Activated CD4-positive, alpha-beta memory T cell treated with anti-CD3 and anti-CD28 coated beads, Interleukin-2, amount 10 ng/mL, durations not matched to agents 7 days and 5 days (primary cell): ENCODE results near the gene DOCK9. TPM values are rescaled to one million over a fixed set of nuclear protein-coding genes. Genes with fewer than 3 reads are reported as not detected.

Source experiments
- CTCF ChIA-PET: fragments of 350-600 bp; sonication (Branson Sonifier 250); formaldehyde crosslinking; loops from one replicate; lab custom pipeline; 2021; ENCODE audit warnings: antibody characterized with exemption, inconsistent platforms; lab: Charles Lee
- POLR2A ChIA-PET: fragments of 350-600 bp; sonication (Branson Sonifier 250); formaldehyde crosslinking; loops from one replicate; lab custom pipeline; 2021; ENCODE audit warnings: antibody characterized with exemption; lab: Charles Lee
- DNase-seq: peaks from one replicate; pipeline ENCODE4 v3.0.0-alpha.2; 2020
- H3K27ac Mint-ChIP-seq: one replicate; pipeline ENCODE4 v1.8.0; 2021; ENCODE audit warnings: mild to moderate bottlenecking, mixed read lengths
- H3K27me3 Mint-ChIP-seq: one replicate; pipeline ENCODE4 v1.8.0; 2021; ENCODE audit warnings: mixed read lengths
- H3K36me3 Mint-ChIP-seq: one replicate; pipeline ENCODE4 v1.8.0; 2021; ENCODE audit warnings: low read depth, mixed read lengths
- H3K4me1 Mint-ChIP-seq: one replicate; pipeline ENCODE4 v1.8.0; 2021; ENCODE audit warnings: mixed read lengths
- H3K4me3 Mint-ChIP-seq: one replicate; pipeline ENCODE4 v1.8.0; 2021; ENCODE audit warnings: mild to moderate bottlenecking, mixed read lengths
- H3K9me3 Mint-ChIP-seq: one replicate; pipeline ENCODE4 v1.8.0; 2021; ENCODE audit warnings: mixed read lengths
- total RNA-seq, 2 experiments: library from RNA; stranded (reverse); gene quantifications; one replicate each; pipeline ENCODE4 v1.2.3, GENCODE V29; 2021

The DOCK9 gene
- total RNA-seq, 2 experiments from 2014 or later, result 86.0 to 87.7 TPM

GRCh38 chr13:99005609-99006008 lies 27.7 kb upstream of the DOCK9 start:
- POLR2A ChIA-PET, result interaction anchor here (0.9 kb wide), 1 partner anchor 9 kb away, joined by 3 read pairs; no protein-coding TSS in a partner anchor
- CTCF ChIA-PET, result interaction anchor here (1.3 kb wide), 1 partner anchor 136 kb away, joined by 4 read pairs; no protein-coding TSS in a partner anchor
- H3K36me3 Mint-ChIP-seq, result no peaks in the 10 kb centered on the region
- DNase-seq, result no peak
- H3K9me3 Mint-ChIP-seq, result no peaks in the 10 kb centered on the region
- H3K4me1 Mint-ChIP-seq, result peaks cover 37% of the 10 kb centered on the region
- H3K27ac Mint-ChIP-seq, result no peak overlapping the region
- no peak overlapping the region for H3K4me3 Mint-ChIP-seq
- no peaks in the 10 kb centered on the region for H3K27me3 Mint-ChIP-seq

GRCh38 chr13:99004978-99005377 lies 27.1 kb upstream of the DOCK9 start:
- Mint-ChIP-seq H3K4me3 (no peak overlapping the region), H3K27me3 (no peaks in the 10 kb centered on the region), H3K4me1 (peaks cover 44% of the 10 kb centered on the region), H3K9me3 (no peaks in the 10 kb centered on the region), H3K27ac (no peak overlapping the region), H3K36me3 (no peaks in the 10 kb centered on the region)
- POLR2A ChIA-PET, result interaction anchor here (0.9 kb wide), 1 partner anchor 8 kb away, joined by 3 read pairs; no protein-coding TSS in a partner anchor
- DNase-seq, result no peak
- CTCF ChIA-PET, result interaction anchor here (1.3 kb wide), 1 partner anchor 136 kb away, joined by 4 read pairs; no protein-coding TSS in a partner anchor

- Mint-ChIP-seq H3K36me3 (no peaks in the 10 kb centered on the region), H3K4me1 (peaks cover 52% of the 10 kb centered on the region), H3K9me3 (no peaks in the 10 kb centered on the region), H3K4me3 (no peak overlapping the region), H3K27me3 (no peaks in the 10 kb centered on the region), H3K27ac (no peak overlapping the region)
- no peak for DNase-seq
- POLR2A ChIA-PET, result no interaction called here
- CTCF ChIA-PET, result no interaction called here
These were observed 26.1 kb upstream of the DOCK9 start for GRCh38 chr13:99003851-99004471.

GRCh38 chr13:99003186-99003585 lies 25.3 kb upstream of the DOCK9 start:
- H3K9me3 Mint-ChIP-seq, result no peaks in the 10 kb centered on the region
- DNase-seq, result no peak
- H3K27me3 Mint-ChIP-seq, result no peaks in the 10 kb centered on the region
- ChIA-PET POLR2A (no interaction called here), CTCF (no interaction called here)
- no peak overlapping the region for H3K27ac Mint-ChIP-seq
- H3K4me3 Mint-ChIP-seq, result no peak overlapping the region
- peaks cover 59% of the 10 kb centered on the region for H3K4me1 Mint-ChIP-seq
- H3K36me3 Mint-ChIP-seq, result no peaks in the 10 kb centered on the region

- ChIA-PET CTCF (interaction anchor here (0.7 to 1.0 kb wide), 2 partner anchors 15 to 61 kb away, joined by 3 read pairs; no protein-coding TSS in a partner anchor), POLR2A (no interaction called here)
- H3K36me3 Mint-ChIP-seq, result no peaks in the 10 kb centered on the region
- H3K4me1 Mint-ChIP-seq, result peaks cover 66% of the 10 kb centered on the region
- H3K27me3 Mint-ChIP-seq, result no peaks in the 10 kb centered on the region
- no peaks in the 10 kb centered on the region for H3K9me3 Mint-ChIP-seq
- no peak overlapping the region for H3K27ac Mint-ChIP-seq
- H3K4me3 Mint-ChIP-seq, result no peak overlapping the region
- no peak for DNase-seq
These were observed 24.4 kb upstream of the DOCK9 start for GRCh38 chr13:99002172-99002710.

- no peaks in the 10 kb centered on the region for H3K27me3 Mint-ChIP-seq
- peaks cover 76% of the 10 kb centered on the region for H3K4me1 Mint-ChIP-seq
- peaks cover under 1% of the 10 kb centered on the region for H3K36me3 Mint-ChIP-seq
- no peak overlapping the region for H3K4me3 Mint-ChIP-seq
- no peak overlapping the region for H3K27ac Mint-ChIP-seq
- H3K9me3 Mint-ChIP-seq, result no peaks in the 10 kb centered on the region
- ChIA-PET CTCF (interaction anchor here (1.0 to 1.4 kb wide), 2 partner anchors 34 to 130 kb away, joined by 3 read pairs; no protein-coding TSS in a partner anchor), POLR2A (interaction anchor here (0.9 to 1.7 kb wide), 3 partner anchors 22 to 110 kb away, joined by 4 read pairs; no protein-coding TSS in a partner anchor)
- no peak for DNase-seq
These were observed 22.3 kb upstream of the DOCK9 start for GRCh38 chr13:99000137-99000536.

- Mint-ChIP-seq H3K4me1 (peaks cover 80% of the 10 kb centered on the region), H3K27ac (no peak overlapping the region), H3K9me3 (no peaks in the 10 kb centered on the region), H3K27me3 (no peaks in the 10 kb centered on the region), H3K36me3 (peaks cover 3% of the 10 kb centered on the region), H3K4me3 (no peak overlapping the region)
- POLR2A ChIA-PET, result no interaction called here
- no peak for DNase-seq
- CTCF ChIA-PET, result interaction anchor here (1.4 kb wide), 1 partner anchor 130 kb away, joined by 3 read pairs; no protein-coding TSS in a partner anchor
These were observed 21.7 kb upstream of the DOCK9 start for GRCh38 chr13:98999639-98999952.

- Mint-ChIP-seq H3K36me3 (peaks cover 3% of the 10 kb centered on the region), H3K9me3 (no peaks in the 10 kb centered on the region), H3K27ac (peak overlapping the region; percentile 29), H3K4me3 (no peak overlapping the region), H3K27me3 (no peaks in the 10 kb centered on the region), H3K4me1 (peaks cover 84% of the 10 kb centered on the region)
- peak; percentile 24 for DNase-seq
- ChIA-PET POLR2A (interaction anchor here (0.7 to 1.1 kb wide), 2 partner anchors 21 to 434 kb away, joined by 3 read pairs; partner anchors contain the start of gene DOCK9), CTCF (interaction anchor here (1.5 kb wide), 1 partner anchor 29 kb away, joined by 3 read pairs; no protein-coding TSS in a partner anchor)
These were observed 21.2 kb upstream of the DOCK9 start for GRCh38 chr13:98998831-98999638.

GRCh38 chr13:98997738-98998641 lies 20.1 kb upstream of the DOCK9 start:
- ChIA-PET POLR2A (interaction anchor here (1.1 kb wide), 1 partner anchor 435 kb away, joined by 3 read pairs; no protein-coding TSS in a partner anchor), CTCF (interaction anchor here (1.5 kb wide), 1 partner anchor 31 kb away, joined by 3 read pairs; no protein-coding TSS in a partner anchor)
- H3K27ac Mint-ChIP-seq, result no peak overlapping the region

GRCh38 chr13:98997011-98997730 lies 19.3 kb upstream of the DOCK9 start:
- no peaks in the 10 kb centered on the region for H3K27me3 Mint-ChIP-seq
- no peak overlapping the region for H3K4me3 Mint-ChIP-seq
- ChIA-PET CTCF (no interaction called here), POLR2A (interaction anchor here (1.4 kb wide), 1 partner anchor 8 kb away, joined by 3 read pairs; no protein-coding TSS in a partner anchor)
- no peak for DNase-seq
- no peaks in the 10 kb centered on the region for H3K9me3 Mint-ChIP-seq
- no peak overlapping the region for H3K27ac Mint-ChIP-seq
- H3K36me3 Mint-ChIP-seq, result peaks cover 12% of the 10 kb centered on the region
- H3K4me1 Mint-ChIP-seq, result peaks cover 78% of the 10 kb centered on the region

More at GRCh38 chr13:98997738-98998641, 20.1 kb upstream of the DOCK9 start:
- peaks cover 80% of the 10 kb centered on the region for H3K4me1 Mint-ChIP-seq
- peaks cover 6% of the 10 kb centered on the region for H3K36me3 Mint-ChIP-seq
- no peaks in the 10 kb centered on the region for H3K9me3 Mint-ChIP-seq
- DNase-seq, result no peak
- no peaks in the 10 kb centered on the region for H3K27me3 Mint-ChIP-seq
- no peak overlapping the region for H3K4me3 Mint-ChIP-seq

GRCh38 chr13:98996046-98996445 lies 18.2 kb upstream of the DOCK9 start:
- no peak for DNase-seq
- no peaks in the 10 kb centered on the region for H3K9me3 Mint-ChIP-seq
- ChIA-PET CTCF (no interaction called here), POLR2A (interaction anchor here (1.0 to 1.4 kb wide), 2 partner anchors 10 to 32 kb away, joined by 3 read pairs; no protein-coding TSS in a partner anchor)
- no peak overlapping the region for H3K4me3 Mint-ChIP-seq
- no peak overlapping the region for H3K27ac Mint-ChIP-seq
- peaks cover 68% of the 10 kb centered on the region for H3K4me1 Mint-ChIP-seq
- peaks cover 17% of the 10 kb centered on the region for H3K36me3 Mint-ChIP-seq
- no peaks in the 10 kb centered on the region for H3K27me3 Mint-ChIP-seq
